ENCODE data around the gene MCF2L2. TPM values are rescaled to one million over a fixed set of nuclear protein-coding genes. Genes with fewer than 3 reads are reported as not detected.

MCF2L2 gene
- total RNA-seq, 1 experiment from 2014 or later: 0.03 TPM

GRCh38 chr3:183198939-183199338 is 229.5 kb downstream of the MCF2L2 start:
- Histone ChIP-seq H3K9me3 (replicated peaks) (peaks cover 3% of the 10 kb centered on the region; the same call in 1 of the 2 replicates), H3K27me3 (replicated peaks) (no peaks in the 10 kb centered on the region), H3K4me3 (no peak overlapping the region), H3K27ac (no peak overlapping the region), H3K4me1 (replicated peaks) (peaks cover 5% of the 10 kb centered on the region), H3K36me3 (no peaks in the 10 kb centered on the region)
- no peak for DNase-seq (ENCODE audit: low read depth in 1 of 2, low spot score in 2 of 2)

DNA sequence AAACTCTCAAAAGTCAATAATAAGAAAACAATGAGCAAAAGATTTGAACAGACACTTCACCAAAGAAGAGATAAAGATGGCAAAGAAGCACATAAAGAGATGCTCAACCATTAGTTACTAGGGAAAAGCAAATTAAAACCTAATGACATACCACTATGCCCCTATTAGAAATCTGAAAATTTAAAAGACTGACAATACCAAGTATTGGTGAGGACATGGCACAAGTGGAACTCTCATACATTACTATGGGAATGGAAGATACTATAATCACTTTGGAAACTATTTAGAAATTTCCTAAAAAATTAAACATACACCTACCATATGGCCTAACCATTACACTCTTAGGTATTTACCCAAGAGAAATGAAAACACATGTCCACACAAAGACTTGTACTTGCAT is 230.7 kb downstream of the MCF2L2 start:
- Histone ChIP-seq H3K4me3 (no peak overlapping the region), H3K27ac (no peak overlapping the region), H3K9me3 (replicated peaks) (no peaks in the 10 kb centered on the region), H3K27me3 (replicated peaks) (no peaks in the 10 kb centered on the region), H3K36me3 (no peaks in the 10 kb centered on the region), H3K4me1 (replicated peaks) (peaks cover 17% of the 10 kb centered on the region)
- DNase-seq (ENCODE audit: low read depth in 1 of 2, low spot score in 2 of 2): no peak

GRCh38 chr3:183195266-183195665 is 233.2 kb downstream of the MCF2L2 start:
- no peak for DNase-seq (ENCODE audit: low read depth in 1 of 2, low spot score in 2 of 2)
- Histone ChIP-seq H3K9me3 (replicated peaks) (no peaks in the 10 kb centered on the region), H3K36me3 (no peaks in the 10 kb centered on the region), H3K27ac (no peak overlapping the region), H3K27me3 (replicated peaks) (no peaks in the 10 kb centered on the region), H3K4me3 (no peak overlapping the region), H3K4me1 (replicated peaks) (peaks cover 23% of the 10 kb centered on the region)

- Histone ChIP-seq H3K36me3 (no peaks in the 10 kb centered on the region), H3K4me1 (replicated peaks) (peaks cover 23% of the 10 kb centered on the region), H3K4me3 (no peak overlapping the region), H3K9me3 (replicated peaks) (no peaks in the 10 kb centered on the region), H3K27me3 (replicated peaks) (no peaks in the 10 kb centered on the region), H3K27ac (no peak overlapping the region)
- DNase-seq (ENCODE audit: low read depth in 1 of 2, low spot score in 2 of 2): peak in 1 of 2 experiments; percentile 46
Observed at GRCh38 chr3:183193762-183194689, 234.4 kb downstream of the MCF2L2 start.

GRCh38 chr3:183192650-183193300 is 235.6 kb downstream of the MCF2L2 start:
- DNase-seq (ENCODE audit: low read depth in 1 of 2, low spot score in 2 of 2): peak in 1 of 2 experiments; percentile 41

GRCh38 chr3:183189641-183190040 is 238.8 kb downstream of the MCF2L2 start:
- Histone ChIP-seq H3K4me1 (replicated peaks) (peaks cover 38% of the 10 kb centered on the region), H3K27me3 (replicated peaks) (no peaks in the 10 kb centered on the region), H3K36me3 (no peaks in the 10 kb centered on the region), H3K9me3 (replicated peaks) (no peaks in the 10 kb centered on the region), H3K4me3 (no peak overlapping the region), H3K27ac (no peak overlapping the region)
- DNase-seq (ENCODE audit: low read depth in 1 of 2, low spot score in 2 of 2): no peak

More at GRCh38 chr3:183192650-183193300, 235.6 kb downstream of the MCF2L2 start:
- H3K4me1 ChIP-seq (replicated peaks): peaks cover 23% of the 10 kb centered on the region
- no peaks in the 10 kb centered on the region for H3K9me3 ChIP-seq (replicated peaks)
- no peaks in the 10 kb centered on the region for H3K27me3 ChIP-seq (replicated peaks)
- no peak overlapping the region for H3K4me3 ChIP-seq
- no peak overlapping the region for H3K27ac ChIP-seq
- no peaks in the 10 kb centered on the region for H3K36me3 ChIP-seq

DNA sequence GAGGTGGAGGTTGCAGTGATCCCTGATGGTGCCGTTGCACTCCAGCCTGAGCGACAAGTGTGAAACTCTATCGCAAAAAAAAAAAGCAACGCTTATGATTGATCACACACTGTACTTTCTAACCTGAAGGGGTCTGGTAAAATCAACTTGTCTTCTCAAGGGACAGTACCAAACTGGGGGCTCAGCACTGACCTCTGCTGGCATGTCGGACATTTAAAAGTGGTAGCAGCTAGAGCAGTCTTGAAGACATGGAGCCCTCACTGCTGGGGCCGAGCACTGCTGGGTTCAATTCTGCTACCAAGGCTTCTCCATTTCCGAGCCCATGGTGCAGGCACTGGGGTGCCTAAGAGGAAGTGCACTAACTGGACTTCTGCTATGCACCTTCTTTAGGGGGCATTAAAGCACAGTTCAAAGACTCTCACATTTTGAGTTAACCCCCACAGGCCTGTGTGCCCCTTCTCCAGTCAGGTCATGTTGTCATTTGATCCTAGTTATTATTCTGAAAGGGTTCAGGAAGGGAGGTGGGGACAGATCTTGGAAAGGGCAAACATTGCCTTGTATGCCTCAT is 239.4 kb downstream of the MCF2L2 start:
- H3K27ac ChIP-seq: no peak overlapping the region
- no peaks in the 10 kb centered on the region for H3K27me3 ChIP-seq (replicated peaks)
- H3K9me3 ChIP-seq (replicated peaks): no peaks in the 10 kb centered on the region
- no peak for DNase-seq (ENCODE audit: low read depth in 1 of 2, low spot score in 2 of 2)
- no peak overlapping the region for H3K4me3 ChIP-seq
- no peaks in the 10 kb centered on the region for H3K36me3 ChIP-seq
- H3K4me1 ChIP-seq (replicated peaks): peaks cover 34% of the 10 kb centered on the region

DNA sequence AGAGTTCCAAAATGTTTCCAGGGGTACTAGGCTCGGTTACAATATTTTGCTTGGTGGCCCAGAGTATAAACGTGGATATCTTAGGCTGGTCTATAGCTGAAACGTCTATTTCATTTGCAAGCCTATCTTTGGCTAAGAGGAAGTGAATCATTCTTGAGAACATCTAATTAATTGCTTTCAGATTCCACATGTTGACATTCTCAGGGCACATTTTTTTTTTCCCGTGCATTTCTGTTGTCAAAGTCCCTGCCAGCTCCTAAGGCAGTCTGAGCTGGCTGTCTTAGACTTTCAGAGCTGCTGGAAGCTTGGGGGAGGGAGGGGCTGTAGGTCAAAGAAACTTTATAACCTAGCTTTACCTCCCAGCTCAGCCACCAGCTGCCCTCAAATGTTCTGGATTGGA is 242.7 kb downstream of the MCF2L2 start:
- no peaks in the 10 kb centered on the region for H3K36me3 ChIP-seq
- peak overlapping the region; percentile 25; the same call in 1 of the 2 replicates for H3K27ac ChIP-seq
- H3K4me3 ChIP-seq: no peak overlapping the region
- peaks cover 15% of the 10 kb centered on the region for H3K4me1 ChIP-seq (replicated peaks)
- no peaks in the 10 kb centered on the region for H3K27me3 ChIP-seq (replicated peaks)
- peak in 1 of 2 experiments; percentile 53 for DNase-seq (ENCODE audit: low read depth in 1 of 2, low spot score in 2 of 2)
- H3K9me3 ChIP-seq (replicated peaks): no peaks in the 10 kb centered on the region; the same call in 1 of the 2 replicates

- H3K4me1 ChIP-seq (replicated peaks): peaks cover 21% of the 10 kb centered on the region
- no peak for DNase-seq (ENCODE audit: low read depth in 1 of 2, low spot score in 2 of 2)
- H3K27ac ChIP-seq: no peak overlapping the region
- peaks cover 11% of the 10 kb centered on the region; the same call in 1 of the 2 replicates for H3K27me3 ChIP-seq (replicated peaks)
- no peaks in the 10 kb centered on the region for H3K36me3 ChIP-seq
- no peak overlapping the region for H3K4me3 ChIP-seq
- H3K9me3 ChIP-seq (replicated peaks): no peaks in the 10 kb centered on the region; the same call in 1 of the 2 replicates
Observed at GRCh38 chr3:183182732-183183610, 245.4 kb downstream of the MCF2L2 start.

DNA sequence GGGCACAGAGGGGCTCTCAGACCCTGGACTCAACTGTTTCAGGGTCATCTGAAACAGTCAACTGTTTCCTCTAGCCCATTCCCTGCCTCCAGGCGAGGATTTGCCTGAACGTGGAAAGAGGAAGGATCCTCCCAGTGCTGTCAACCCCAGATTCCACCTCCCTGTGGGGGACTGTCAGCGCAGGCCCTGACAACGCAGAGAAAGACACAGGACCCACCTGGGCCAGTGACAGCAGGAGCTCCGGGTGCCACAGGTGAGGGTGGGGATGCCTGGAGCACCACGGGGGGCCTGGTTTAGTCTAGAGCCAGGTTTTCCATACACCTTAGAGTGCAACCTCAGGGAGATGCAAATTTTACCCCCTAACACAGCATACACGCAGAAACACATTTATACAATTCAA is 246.3 kb downstream of the MCF2L2 start:
- H3K4me3 ChIP-seq: no peak overlapping the region
- H3K27me3 ChIP-seq (replicated peaks): peaks cover 15% of the 10 kb centered on the region; the same call in 1 of the 2 replicates
- no peak for DNase-seq (ENCODE audit: low read depth in 1 of 2, low spot score in 2 of 2)
- H3K9me3 ChIP-seq (replicated peaks): no peaks in the 10 kb centered on the region; the same call in 1 of the 2 replicates
- H3K27ac ChIP-seq: no peak overlapping the region
- peaks cover 21% of the 10 kb centered on the region for H3K4me1 ChIP-seq (replicated peaks)
- no peaks in the 10 kb centered on the region for H3K36me3 ChIP-seq

GRCh38 chr3:183181606-183182005 is 246.8 kb downstream of the MCF2L2 start:
- Histone ChIP-seq H3K9me3 (replicated peaks) (no peaks in the 10 kb centered on the region; the same call in 1 of the 2 replicates), H3K27ac (no peak overlapping the region), H3K4me3 (no peak overlapping the region), H3K36me3 (no peaks in the 10 kb centered on the region), H3K4me1 (replicated peaks) (peaks cover 21% of the 10 kb centered on the region), H3K27me3 (replicated peaks) (peaks cover 15% of the 10 kb centered on the region; the same call in 1 of the 2 replicates)
- DNase-seq (ENCODE audit: low read depth in 1 of 2, low spot score in 2 of 2): no peak

DNA sequence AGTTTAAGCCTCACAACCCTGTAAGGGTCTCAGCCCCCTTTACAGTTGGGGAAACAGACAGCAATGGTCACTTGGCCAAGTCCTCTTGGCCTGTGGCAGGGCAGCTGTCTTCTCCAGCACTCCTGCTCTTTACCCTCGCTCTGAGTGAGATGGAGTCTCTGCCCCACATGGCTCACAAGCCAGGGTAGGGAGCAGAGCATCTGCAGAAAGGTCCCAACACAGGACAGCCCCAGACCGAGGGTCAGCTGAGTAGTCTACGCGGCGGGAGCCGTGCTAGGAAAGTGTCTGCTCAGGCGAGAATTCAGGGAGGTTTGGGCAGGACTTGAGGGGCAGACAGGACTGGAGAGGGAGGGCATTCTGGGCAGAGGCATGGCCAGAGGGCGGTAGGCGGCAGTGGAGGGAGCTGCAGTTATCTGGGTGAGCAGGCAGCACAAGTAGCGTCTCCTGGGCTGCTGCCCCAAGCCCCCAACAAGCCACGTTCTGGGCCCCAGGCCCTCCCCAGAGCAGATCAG is 247.6 kb downstream of the MCF2L2 start:
- DNase-seq (ENCODE audit: low read depth in 1 of 2, low spot score in 2 of 2): no peak
- no peaks in the 10 kb centered on the region; the same call in 1 of the 2 replicates for H3K9me3 ChIP-seq (replicated peaks)
- no peak overlapping the region for H3K27ac ChIP-seq
- H3K36me3 ChIP-seq: no peaks in the 10 kb centered on the region
- H3K4me1 ChIP-seq (replicated peaks): peaks cover 17% of the 10 kb centered on the region
- H3K4me3 ChIP-seq: no peak overlapping the region
- H3K27me3 ChIP-seq (replicated peaks): peaks cover 18% of the 10 kb centered on the region; the same call in 1 of the 2 replicates
